Stimulated activated naive CD4-positive, alpha-beta T cell (primary cell): Measurements from ENCODE around the gene CCDC120.
A peak's percentile ranks its signal among the peaks of the same experiment; 100 is the strongest.

Source experiments
- DNase-seq, 6 experiments: peaks; one replicate each; lab custom pipeline; 2025; lab: John Stamatoyannopoulos, UW

CCDC120 gene, protein sequence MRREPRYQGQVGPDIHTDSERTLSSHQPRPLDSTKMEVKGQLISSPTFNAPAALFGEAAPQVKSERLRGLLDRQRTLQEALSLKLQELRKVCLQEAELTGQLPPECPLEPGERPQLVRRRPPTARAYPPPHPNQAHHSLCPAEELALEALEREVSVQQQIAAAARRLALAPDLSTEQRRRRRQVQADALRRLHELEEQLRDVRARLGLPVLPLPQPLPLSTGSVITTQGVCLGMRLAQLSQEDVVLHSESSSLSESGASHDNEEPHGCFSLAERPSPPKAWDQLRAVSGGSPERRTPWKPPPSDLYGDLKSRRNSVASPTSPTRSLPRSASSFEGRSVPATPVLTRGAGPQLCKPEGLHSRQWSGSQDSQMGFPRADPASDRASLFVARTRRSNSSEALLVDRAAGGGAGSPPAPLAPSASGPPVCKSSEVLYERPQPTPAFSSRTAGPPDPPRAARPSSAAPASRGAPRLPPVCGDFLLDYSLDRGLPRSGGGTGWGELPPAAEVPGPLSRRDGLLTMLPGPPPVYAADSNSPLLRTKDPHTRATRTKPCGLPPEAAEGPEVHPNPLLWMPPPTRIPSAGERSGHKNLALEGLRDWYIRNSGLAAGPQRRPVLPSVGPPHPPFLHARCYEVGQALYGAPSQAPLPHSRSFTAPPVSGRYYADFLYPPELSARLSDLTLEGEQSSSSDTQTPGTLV

GRCh38 chrX:49058794-49059193, at the start of gene CCDC120:
CCDC120 (plus strand) TSS chrX:49058999; CDS start chrX:49062042, 3,043 bp downstream.
- DNase-seq, result no peak

- no peak for DNase-seq
These were observed 39.7 kb upstream of the CCDC120 start for GRCh38 chrX:49019050-49019449.

- DNase-seq, result no peak
These were observed 39.1 kb upstream of the CCDC120 start for GRCh38 chrX:49019599-49020249.

- no peak for DNase-seq
These were observed 28.9 kb upstream of the CCDC120 start for GRCh38 chrX:49029876-49030275.

GRCh38 chrX:49030283-49030682, 28.5 kb upstream of the CCDC120 start:
- DNase-seq, result no peak

DNA sequence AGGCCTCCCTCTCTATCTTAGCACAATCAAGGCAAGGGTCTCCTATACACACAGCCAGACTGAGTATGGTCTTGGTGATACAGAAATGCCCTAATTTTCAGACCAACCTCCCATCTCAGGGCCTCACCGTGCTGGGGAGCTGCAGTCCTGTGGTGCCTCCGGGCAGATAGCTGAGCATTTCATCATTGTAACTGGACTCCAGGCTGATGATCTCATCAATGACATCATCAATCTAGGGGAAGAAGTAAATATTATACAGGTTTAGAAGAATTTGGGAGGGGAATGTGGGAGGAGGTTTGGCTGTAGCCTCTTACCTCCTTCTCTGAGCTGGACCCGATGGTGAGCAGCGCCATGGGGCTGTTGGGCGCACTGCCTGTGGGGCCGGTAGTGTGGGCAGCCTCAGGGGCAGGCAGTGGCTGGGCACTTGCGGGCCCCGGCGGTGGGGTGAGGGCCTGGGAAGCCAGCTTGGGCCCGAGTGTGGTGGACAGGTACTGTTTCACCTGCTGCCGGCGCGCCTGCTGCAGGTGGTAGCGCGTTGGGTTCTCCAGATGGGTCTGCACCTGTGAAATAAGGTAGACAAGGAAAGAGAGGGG, 20.8 kb upstream of the CCDC120 start:
- DNase-seq, result no peak

- peak in 1 of 6 experiments; percentile 22 for DNase-seq
These were observed 19.0 kb upstream of the CCDC120 start for GRCh38 chrX:49039598-49040375.

DNA sequence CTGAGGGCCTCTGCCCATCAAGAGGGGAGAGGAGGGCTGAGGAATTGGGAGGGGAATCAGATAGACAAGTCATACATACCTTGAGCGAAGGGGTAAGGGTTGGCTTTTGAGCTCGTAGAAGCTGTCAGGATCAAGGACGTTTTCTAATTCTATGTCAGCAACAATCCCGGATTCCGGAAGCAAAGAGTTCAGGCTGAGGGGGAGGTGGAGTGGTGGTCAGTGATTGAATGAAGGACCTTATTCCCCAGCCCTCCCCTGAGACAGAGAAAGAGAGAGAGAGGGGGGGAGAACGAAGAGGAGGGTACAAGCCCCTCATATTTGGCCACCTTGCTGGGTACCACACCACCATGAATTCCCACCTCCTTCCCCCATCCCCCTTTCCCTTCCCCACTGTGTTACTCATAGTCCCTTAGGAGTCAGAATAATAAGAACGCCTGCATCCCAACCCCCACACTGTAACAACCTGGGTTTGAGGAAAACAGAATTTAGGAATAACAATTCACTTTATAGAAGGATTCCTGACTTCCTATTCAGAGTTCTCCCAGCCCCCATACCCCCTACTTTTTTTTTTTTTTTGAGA, 18.3 kb upstream of the CCDC120 start:
- no peak for DNase-seq

DNA sequence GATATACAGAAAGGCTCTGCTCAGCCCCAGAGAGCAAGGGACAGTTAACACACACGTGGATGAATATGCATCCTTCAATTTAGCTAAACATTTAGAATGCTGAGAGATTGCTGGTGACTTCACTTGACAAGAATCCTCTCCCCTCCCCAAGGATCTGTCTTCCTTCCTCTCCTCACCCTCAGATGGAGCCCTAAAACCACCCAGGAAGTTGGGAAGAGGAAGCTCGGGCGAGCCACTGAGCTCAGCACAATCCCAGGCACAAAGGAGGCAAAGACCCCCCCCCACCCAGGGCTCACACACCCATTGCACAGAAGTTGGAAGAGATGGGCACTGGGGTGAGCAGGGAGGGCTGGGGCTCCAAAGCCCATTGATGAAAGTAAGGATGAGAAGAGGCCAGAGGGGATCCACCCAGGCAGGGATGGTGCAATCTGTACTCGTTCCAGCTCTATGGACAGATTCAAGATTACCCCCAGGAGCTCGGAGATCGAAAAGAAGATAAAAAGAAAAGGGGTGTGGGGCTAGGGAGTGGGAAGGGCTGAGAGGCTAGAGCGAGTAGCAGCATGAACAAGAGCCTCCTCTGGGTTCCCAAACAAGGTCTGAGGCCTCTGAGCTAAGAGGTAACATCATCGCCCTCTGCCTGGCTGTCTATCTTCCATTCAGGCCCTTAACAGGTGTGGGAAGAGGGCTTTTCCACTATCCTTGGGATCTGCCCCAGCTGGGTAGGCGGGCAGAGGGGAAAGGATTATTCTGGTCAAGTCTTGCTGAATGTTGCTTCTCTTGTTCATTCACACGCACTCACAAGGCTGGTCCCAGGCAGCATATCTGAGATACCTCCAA, 16.8 kb upstream of the CCDC120 start:
- no peak for DNase-seq

DNA sequence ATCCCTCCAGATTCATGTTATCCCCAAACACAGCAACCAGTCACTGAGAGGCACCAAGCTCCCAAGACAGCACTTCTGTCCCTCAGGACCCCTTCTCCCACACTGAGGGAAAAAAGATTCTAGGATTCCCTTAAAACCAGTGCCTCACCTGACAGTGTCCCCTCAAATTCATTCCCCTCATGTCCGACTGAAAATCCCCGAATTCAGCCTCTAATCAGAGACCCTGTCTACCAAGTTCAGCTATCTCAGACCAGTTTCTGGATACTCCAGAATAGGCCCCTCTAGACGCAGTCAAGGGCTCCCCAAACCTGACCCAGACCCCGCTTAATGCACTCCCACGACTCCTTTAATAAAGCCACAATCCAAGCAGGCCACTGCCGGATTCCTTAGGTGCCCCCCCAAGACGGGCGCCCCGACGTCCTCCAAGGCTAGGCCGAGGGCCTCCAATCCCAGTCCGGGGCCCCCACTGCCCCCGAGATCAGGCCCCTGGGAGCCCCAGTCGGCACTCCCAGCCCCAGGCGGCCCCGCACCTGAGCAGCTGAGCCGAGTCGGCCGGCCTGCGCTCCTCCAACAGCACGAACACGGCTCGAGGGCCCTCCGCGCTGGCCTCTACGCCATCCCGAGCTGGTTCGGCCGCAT, 16.1 kb upstream of the CCDC120 start:
- DNase-seq, result peak in 1 of 6 experiments; percentile 18

GRCh38 chrX:49043220-49043986, 15.4 kb upstream of the CCDC120 start, which contains the start of gene TFE3:
TFE3 (minus strand) TSS chrX:49043357; CDS start chrX:49043226, 131 bp downstream.
- peak; percentile 85 to 97 (median 90) for DNase-seq

- no peak for DNase-seq
These were observed 14.9 kb upstream of the CCDC120 start for GRCh38 chrX:49043987-49044281.

DNA sequence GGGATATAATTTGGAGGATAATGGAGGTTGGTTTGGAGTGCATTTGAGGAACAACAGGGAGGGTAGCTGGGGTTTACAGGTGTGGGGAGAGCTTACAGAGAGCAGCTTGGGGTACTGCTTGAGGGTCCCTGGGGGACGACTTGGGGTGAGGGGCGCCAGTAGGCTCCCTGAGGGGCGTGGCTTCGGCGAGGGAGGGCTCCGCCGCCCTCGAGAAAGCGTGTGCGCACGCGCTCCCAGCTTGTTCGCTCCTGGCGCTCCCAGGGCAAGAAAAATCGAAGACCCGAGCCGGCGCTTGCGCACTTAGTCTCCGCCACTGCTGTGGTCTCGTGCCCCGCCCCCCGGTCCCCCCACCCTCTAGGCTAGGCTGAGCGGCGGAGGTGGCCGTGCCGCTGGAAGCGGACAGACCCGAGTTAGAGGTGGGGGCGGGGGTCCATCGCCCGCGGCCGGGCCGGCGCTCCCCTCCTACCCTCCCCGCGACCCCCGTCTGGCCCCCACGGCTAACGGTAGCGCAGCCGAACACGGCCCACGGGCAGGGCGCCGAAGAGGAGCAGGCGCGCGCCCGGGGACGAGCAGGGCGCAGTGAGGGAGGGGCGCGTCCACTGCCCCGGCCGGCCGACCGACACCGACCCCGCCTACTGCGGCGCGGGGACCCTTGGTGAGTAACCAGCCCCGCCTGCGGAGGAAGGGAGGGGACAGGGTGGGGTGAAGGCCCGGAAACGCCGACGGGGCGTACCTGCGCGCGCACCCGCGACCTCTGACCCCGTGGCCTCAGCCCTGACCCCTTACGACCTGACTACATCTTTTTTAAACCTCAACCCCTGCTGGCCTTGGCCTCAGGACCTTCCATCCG, 5.4 kb upstream of the CCDC120 start:
- peak in 5 of 6 experiments; percentile 32 to 64 (median 42) for DNase-seq

- DNase-seq, result no peak
These were observed 4.6 kb upstream of the CCDC120 start for GRCh38 chrX:49054073-49054762.

DNA sequence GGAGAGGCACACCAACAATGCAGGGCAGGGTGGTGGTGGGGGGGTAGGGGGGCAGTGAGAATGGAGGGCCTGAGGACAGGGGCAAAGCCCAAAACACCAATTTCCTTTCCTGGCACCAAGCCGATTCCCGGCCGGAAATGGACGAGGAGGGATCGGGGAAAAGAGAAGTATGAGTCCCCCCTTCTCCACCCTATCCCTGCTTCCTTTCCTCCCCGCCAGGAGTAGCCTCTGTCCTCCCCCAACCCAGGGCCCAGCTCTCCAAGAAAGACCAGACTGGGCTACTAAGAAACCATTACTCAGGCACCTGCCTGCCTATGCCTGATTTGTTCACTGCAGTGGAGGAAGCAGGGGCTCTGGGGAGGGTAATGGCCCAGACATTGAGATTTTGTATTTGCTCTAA, 402 bp downstream of the CCDC120 start:
- no peak for DNase-seq

DNA sequence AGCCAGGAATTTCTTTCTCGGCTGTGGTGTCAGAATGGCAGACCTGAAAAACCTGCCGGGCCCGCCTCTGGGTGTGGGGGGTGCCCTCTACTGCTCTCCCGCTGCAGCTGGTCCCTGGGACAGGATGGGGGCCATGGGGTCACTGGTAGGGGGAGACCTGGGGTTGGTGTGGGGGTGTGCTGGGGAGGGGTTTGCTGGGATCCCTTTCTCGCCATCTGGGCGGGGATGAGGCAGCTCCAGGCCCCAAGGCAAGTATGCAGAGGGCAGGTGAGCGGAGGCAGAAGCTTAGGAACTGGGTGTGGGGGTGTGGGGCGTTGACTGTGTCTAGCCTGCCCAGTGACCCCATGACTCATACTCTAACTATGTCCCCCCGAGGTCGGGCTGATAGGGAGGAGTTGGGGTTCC, 884 bp downstream of the CCDC120 start:
- DNase-seq, result no peak

- DNase-seq, result no peak
These were observed 2.1 kb downstream of the CCDC120 start for GRCh38 chrX:49060914-49061313.

DNA sequence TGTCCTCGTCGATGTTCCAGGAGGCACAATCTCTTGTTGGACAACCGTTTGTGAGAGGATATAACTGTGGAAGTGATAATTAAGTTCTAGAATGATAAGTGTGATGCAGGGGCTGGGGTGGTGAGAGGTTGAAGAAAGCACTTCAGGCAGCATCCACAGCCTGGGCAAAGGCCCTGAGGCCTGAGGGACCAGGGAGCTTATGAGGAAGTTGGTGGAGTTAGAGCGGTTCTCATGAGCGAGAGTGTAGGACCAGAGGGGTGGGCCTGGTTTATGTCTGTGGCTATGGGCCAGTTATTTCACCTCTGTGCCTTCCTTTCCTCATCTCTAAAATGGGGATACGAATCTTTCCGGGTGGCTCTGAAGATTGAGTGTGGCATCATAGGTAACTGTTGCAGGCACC, 2.7 kb downstream of the CCDC120 start:
- no peak for DNase-seq
